Anterior cingulate cortex (tissue), 58 donors: ENCODE results near the gene TRIP12.
"Not testable (repeated sequence)": the region's sequence is repeated elsewhere in the genome, so short reads cannot be mapped to it uniquely, and the experiment has no call there.

ENCODE experiments used
- DNase-seq, 58 donors: peaks; one replicate each; lab custom pipeline; 2025; lab: John Stamatoyannopoulos, UW

TRIP12 gene

DNA sequence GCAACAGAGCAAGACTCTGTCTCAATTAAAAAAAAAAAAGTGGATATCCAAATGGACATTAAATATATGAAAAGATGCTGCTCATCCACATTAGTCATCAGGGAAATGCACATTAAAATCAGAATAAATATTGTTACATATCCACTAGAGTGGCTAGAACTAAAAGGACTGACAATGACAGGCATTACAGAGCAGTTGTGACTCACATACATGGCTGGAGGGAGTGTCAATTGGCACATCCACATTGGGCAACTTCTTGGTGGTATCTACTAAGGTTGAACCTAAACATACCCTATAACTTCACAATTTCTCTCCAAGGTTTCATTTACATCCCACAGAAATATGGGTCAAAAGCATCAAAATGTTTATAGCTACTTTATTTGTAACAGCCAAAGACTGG lies 193.4 kb downstream of the TRIP12 start:
- no peak for DNase-seq

- DNase-seq: no peak
These were observed 195.2 kb downstream of the TRIP12 start for GRCh38 chr2:229726643-229727042.

GRCh38 chr2:229725716-229726574 lies 195.9 kb downstream of the TRIP12 start:
- peak in 1 of 58 donors; percentile 8 for DNase-seq

DNA sequence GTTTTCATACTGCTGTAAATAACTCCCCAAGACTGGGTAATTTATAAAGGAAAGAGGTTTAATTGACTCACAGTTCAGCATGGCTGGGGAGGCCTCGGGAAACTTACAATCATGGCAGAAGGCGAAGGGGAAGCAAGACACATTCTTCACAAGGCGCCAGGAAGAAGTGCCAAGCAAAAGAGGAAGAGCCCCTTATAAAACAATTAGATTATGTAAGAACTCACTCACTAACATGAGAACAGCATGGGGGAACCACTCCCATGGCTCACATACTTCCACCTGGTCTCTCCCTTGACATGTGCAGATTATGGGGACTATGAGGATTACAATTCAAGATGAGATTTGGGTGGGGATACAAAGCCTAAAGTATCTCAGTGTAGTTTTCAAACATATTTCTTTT lies 198.6 kb downstream of the TRIP12 start:
- not testable (repeated sequence) for DNase-seq

DNA sequence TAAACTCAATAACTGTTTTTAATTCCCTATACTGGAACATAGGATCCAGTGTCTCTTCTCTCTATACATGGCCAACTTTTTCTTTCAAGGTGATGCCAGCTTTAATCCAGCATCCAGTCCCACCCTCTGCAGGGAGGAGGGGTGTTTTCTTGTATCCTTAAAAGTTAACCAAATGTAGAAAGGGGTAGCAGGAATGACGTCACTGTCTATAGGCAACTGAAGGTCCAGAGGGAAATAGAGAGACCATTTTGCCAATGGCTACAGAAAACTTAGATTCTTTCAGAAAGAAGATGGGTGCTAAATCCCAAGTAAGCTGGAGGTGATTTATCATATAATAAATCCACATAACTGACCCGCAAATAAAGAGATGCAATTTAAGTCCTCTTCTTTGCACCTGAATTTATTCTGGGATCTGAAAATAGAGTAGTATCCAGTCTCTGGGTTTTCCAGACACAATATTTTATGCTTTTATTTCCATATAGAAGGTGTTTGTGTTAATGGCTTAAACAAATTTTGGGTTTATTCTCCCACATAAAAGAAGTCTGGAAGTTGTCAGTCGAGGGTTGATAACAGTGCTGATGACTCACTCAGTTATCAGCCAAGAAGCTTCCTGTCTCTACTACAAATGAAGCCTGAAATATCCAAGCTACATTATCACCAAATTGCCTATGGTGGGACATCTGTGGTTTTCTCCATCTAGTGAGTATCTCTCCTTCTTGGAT lies 201.7 kb downstream of the TRIP12 start:
- DNase-seq: no peak

DNA sequence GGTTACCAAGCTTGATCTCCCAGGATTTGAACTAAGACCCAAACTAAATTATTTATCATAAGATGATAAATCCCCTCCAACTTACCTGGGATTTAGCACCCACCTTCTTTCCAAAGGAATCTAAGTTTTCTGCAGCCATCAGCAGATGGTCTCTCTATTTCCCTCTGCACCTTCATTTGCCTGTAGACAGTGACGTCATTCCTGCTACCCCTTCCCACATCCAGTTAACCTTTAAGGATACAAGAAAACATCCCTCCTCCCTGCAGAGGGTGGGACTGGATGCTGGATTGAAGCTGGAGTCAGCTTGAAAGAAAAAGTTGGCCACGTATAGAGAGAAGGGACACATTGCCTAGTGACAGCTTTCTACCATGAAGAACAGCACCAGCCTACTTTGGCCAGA lies 203.8 kb downstream of the TRIP12 start:
- DNase-seq: no peak

DNA sequence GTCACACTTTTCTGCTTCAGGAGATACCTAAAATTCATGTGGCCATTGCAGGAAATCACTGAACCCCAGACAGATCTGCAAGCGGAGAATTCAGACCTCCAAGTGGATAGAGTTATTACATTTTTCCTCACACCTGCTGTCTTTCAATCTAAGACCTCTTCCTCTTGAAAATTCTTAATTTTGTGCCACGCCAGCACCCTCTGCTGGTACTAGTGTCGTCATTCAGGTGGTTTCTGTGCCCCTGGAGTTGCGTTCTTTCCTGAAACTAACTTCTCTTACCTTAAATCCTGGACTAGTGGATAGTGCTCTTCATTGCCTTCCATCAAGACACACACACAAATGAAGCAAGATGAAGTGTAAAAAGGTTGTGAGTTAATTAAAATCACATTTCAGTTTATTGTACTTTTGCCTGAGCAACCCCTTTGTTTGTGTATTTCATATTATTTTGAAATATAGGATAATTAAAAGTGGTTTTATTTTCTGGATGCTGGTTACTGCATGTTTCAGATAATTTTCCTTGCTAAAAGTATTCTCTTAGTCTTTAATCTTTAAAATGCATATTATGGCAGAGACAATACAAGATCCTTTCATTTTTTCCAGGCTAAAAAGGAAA lies 205.8 kb downstream of the TRIP12 start:
- peak in 43 of 58 donors; percentile 2 to 59 (median 19) for DNase-seq

- DNase-seq: peak in 53 of 58 donors; percentile 8 to 74 (median 55)
These were observed 206.9 kb downstream of the TRIP12 start for GRCh38 chr2:229714736-229715541.

DNA sequence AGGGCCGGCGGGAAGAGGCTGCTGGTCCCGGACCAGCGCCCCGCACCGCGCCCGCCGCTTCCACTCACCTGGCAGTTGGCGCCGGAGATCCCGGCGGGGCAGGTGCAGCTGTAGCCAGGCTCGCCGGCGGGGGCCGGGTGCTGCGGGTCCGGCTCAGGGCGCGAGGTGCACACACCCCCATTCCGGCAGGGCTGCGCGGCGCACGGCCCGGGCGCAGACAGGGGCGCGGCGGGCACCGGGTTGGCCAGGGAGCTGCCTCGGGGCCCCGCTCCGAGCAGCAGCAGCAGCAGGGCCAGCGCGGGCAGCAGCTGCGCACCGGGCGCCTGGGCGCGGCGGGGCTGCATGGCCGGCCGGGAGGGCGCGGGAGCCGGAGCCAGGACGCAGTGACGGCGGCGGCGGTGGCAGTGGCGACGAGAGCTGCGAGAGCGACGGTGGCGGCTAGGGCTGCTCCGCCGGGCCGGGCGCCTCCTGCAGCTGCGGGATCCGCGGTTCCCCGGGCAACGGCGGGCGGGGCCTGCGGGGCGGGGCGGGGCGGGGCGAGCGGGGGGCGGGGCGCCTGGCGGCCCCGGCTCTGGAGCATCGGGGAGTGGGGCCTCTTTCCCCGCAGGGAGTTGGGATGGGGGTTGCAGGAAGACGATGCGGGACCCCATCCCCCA lies 207.6 kb downstream of the TRIP12 start, which contains the start of gene DNER:
TSS of gene DNER (minus strand) at position 476 of the 656 bp plus-strand sequence. CDS start at position 344, 132 bp downstream.
- peak in 57 of 58 donors; percentile 15 to 85 (median 74) for DNase-seq
